HUES6 (cell line): Measurements from ENCODE around the gene GBE1.

ENCODE experiments used
- H3K27ac ChIP-seq: 2 replicates; pipeline ENCODE4 v1.7.0; 2013; ENCODE audit warnings: low read depth, mild to moderate bottlenecking, low read length, inconsistent platforms
- H3K27me3 ChIP-seq: 2 replicates; pipeline ENCODE4 v1.6.1; 2013; ENCODE audit warnings: low read length; ENCODE audit not compliant: control insufficient read depth, insufficient read depth
- H3K36me3 ChIP-seq: 2 replicates; pipeline ENCODE4 v1.6.1; 2013; ENCODE audit warnings: low read length; ENCODE audit not compliant: control insufficient read depth, insufficient read depth
- H3K4me1 ChIP-seq: 2 replicates; pipeline ENCODE4 v1.6.1; 2013; ENCODE audit warnings: low read length; ENCODE audit not compliant: control insufficient read depth, insufficient read depth
- H3K4me3 ChIP-seq: 2 replicates; pipeline ENCODE4 v1.5.1; 2013; ENCODE audit warnings: low read depth, low read length
- H3K9ac ChIP-seq: one replicate; pipeline ENCODE4 v1.6.1; 2013; ENCODE audit warnings: mild to moderate bottlenecking, low read length
- H3K9me3 ChIP-seq: 2 replicates; pipeline ENCODE4 v1.6.1; 2013; ENCODE audit warnings: low read depth, low read length; ENCODE audit not compliant: control insufficient read depth, insufficient read depth

The GBE1 gene

GRCh38 chr3:81699536-81700320, 61.7 kb downstream of the GBE1 start:
- Histone ChIP-seq H3K4me3 (no peak overlapping the region), H3K9me3 (no peaks in the 10 kb centered on the region), H3K27me3 (no peaks in the 10 kb centered on the region), H3K4me1 (no peaks in the 10 kb centered on the region), H3K9ac (no peak overlapping the region), H3K36me3 (no peaks in the 10 kb centered on the region), H3K27ac (no peak overlapping the region)

GRCh38 chr3:81696090-81696489, 65.4 kb downstream of the GBE1 start:
- Histone ChIP-seq H3K4me3 (no peak overlapping the region), H3K9me3 (no peaks in the 10 kb centered on the region), H3K27me3 (no peaks in the 10 kb centered on the region), H3K27ac (no peak overlapping the region), H3K36me3 (no peaks in the 10 kb centered on the region), H3K4me1 (no peaks in the 10 kb centered on the region), H3K9ac (no peak overlapping the region)

- Histone ChIP-seq H3K4me1 (no peaks in the 10 kb centered on the region), H3K27me3 (no peaks in the 10 kb centered on the region), H3K36me3 (no peaks in the 10 kb centered on the region; the same call in 1 of the 2 replicates)
These were observed 66.1 kb downstream of the GBE1 start for GRCh38 chr3:81695302-81695701.

GRCh38 chr3:81694662-81695061, 66.8 kb downstream of the GBE1 start:
- H3K27ac ChIP-seq, result no peak overlapping the region
- H3K9me3 ChIP-seq, result no peaks in the 10 kb centered on the region
- no peak overlapping the region for H3K4me3 ChIP-seq
- no peak overlapping the region for H3K9ac ChIP-seq
- no peaks in the 10 kb centered on the region; the same call in 1 of the 2 replicates for H3K36me3 ChIP-seq
- peaks cover 4% of the 10 kb centered on the region for H3K4me1 ChIP-seq
- no peaks in the 10 kb centered on the region for H3K27me3 ChIP-seq

More at GRCh38 chr3:81695302-81695701, 66.1 kb downstream of the GBE1 start:
- no peak overlapping the region for H3K4me3 ChIP-seq
- H3K9me3 ChIP-seq, result no peaks in the 10 kb centered on the region
- H3K27ac ChIP-seq, result no peak overlapping the region
- H3K9ac ChIP-seq, result no peak overlapping the region

- Histone ChIP-seq H3K27ac (no peak overlapping the region), H3K27me3 (no peaks in the 10 kb centered on the region), H3K36me3 (no peaks in the 10 kb centered on the region; the same call in 1 of the 2 replicates), H3K4me1 (peaks cover 6% of the 10 kb centered on the region), H3K9ac (no peak overlapping the region), H3K4me3 (no peak overlapping the region), H3K9me3 (no peaks in the 10 kb centered on the region)
These were observed 68.7 kb downstream of the GBE1 start for GRCh38 chr3:81692766-81693165.

GRCh38 chr3:81689617-81690016, 71.8 kb downstream of the GBE1 start:
- Histone ChIP-seq H3K27me3 (no peaks in the 10 kb centered on the region), H3K9me3 (no peaks in the 10 kb centered on the region), H3K9ac (no peak overlapping the region), H3K27ac (no peak overlapping the region), H3K4me3 (no peak overlapping the region), H3K4me1 (peaks cover 6% of the 10 kb centered on the region), H3K36me3 (no peaks in the 10 kb centered on the region; the same call in 1 of the 2 replicates)

GRCh38 chr3:81684751-81685395, 76.6 kb downstream of the GBE1 start:
- H3K9me3 ChIP-seq, result no peaks in the 10 kb centered on the region
- no peaks in the 10 kb centered on the region for H3K27me3 ChIP-seq
- no peak overlapping the region for H3K27ac ChIP-seq
- no peak overlapping the region for H3K9ac ChIP-seq
- no peaks in the 10 kb centered on the region for H3K36me3 ChIP-seq
- no peak overlapping the region for H3K4me3 ChIP-seq
- H3K4me1 ChIP-seq, result peaks cover 4% of the 10 kb centered on the region

GRCh38 chr3:81676706-81677456, 84.6 kb downstream of the GBE1 start:
- Histone ChIP-seq H3K27me3 (no peaks in the 10 kb centered on the region), H3K9ac (no peak overlapping the region), H3K4me3 (no peak overlapping the region), H3K4me1 (no peaks in the 10 kb centered on the region), H3K27ac (no peak overlapping the region), H3K9me3 (no peaks in the 10 kb centered on the region), H3K36me3 (no peaks in the 10 kb centered on the region)

GRCh38 chr3:81674690-81675089, 86.8 kb downstream of the GBE1 start:
- H3K9ac ChIP-seq, result no peak overlapping the region
- no peaks in the 10 kb centered on the region for H3K9me3 ChIP-seq
- no peak overlapping the region for H3K4me3 ChIP-seq
- H3K27ac ChIP-seq, result no peak overlapping the region
- H3K4me1 ChIP-seq, result no peaks in the 10 kb centered on the region
- no peaks in the 10 kb centered on the region for H3K36me3 ChIP-seq
- no peaks in the 10 kb centered on the region for H3K27me3 ChIP-seq

GRCh38 chr3:81668283-81668682, 93.2 kb downstream of the GBE1 start:
- no peak overlapping the region for H3K27ac ChIP-seq
- H3K36me3 ChIP-seq, result no peaks in the 10 kb centered on the region
- no peaks in the 10 kb centered on the region for H3K27me3 ChIP-seq
- H3K4me3 ChIP-seq, result no peak overlapping the region
- no peaks in the 10 kb centered on the region for H3K4me1 ChIP-seq
- H3K9ac ChIP-seq, result no peak overlapping the region
- no peaks in the 10 kb centered on the region for H3K9me3 ChIP-seq
